ENCODE measurements around the gene SLC25A19.
"Not testable (repeated sequence)": the region's sequence is repeated elsewhere in the genome, so short reads cannot be mapped to it uniquely, and the experiment has no call there.

Gene SLC25A19

DNA sequence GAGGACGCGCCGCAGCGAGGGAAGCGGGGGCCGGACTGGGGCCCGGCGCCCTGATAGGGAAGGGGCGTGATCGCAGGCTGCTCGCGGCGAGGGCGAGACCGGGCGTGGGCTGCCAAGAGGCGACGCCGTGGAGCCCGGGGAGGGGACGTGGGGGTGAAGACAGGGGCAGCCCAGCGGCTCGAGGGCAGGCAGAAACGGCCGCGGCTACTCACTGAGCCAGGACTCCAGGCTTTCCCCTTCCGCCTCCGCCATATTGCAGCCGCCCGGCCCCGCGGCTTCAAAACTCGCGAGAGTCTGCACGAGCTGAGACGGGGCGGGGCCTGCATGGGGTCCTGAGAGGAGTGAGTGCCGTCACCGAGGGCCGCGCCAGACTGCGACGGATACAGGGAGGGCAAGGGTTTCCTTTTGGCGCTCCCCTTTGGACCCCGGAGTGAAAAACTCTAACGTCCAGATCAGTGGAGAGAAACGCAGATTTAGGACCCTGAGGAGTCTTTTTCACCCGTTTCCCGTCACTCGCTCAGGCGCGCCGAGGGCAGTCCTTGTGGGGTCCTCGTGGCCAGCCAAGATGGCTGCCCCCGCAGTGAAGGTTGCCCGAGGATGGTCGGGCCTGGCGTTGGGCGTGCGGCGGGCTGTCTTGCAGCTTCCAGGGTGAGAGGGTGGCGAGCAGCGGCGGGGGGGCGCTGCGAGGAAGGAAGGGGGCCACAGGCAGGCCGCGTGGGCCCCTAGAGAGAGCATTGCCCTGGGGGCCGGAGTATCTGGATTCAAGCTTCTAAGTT is 27.7 kb downstream of the SLC25A19 start, which contains the start of the genes GGA3 and MRPS7:
Gene GGA3 (minus strand): TSS at position 271 of the 776 bp plus-strand sequence. CDS start 19 bp downstream, at position 252.
Gene MRPS7 (plus strand): TSS at position 544 of the 776 bp plus-strand sequence. CDS start 22 bp downstream, at position 566.
- no peaks in the 10 kb centered on the region for H3K9me3 ChIP-seq (ENCODE audit: insufficient read depth, low read depth, low read length)
- H3F3A ChIP-seq (ENCODE audit: low read depth) = no peaks in the 10 kb centered on the region
- peaks cover 13% of the 10 kb centered on the region; the same call in 1 of the 2 replicates for H3K36me3 ChIP-seq (ENCODE audit: insufficient read depth, low read length)
- no peaks in the 10 kb centered on the region for H3K27me3 ChIP-seq (ENCODE audit: insufficient read depth, low read length, poor library complexity, severe bottlenecking)
- peaks cover 13% of the 10 kb centered on the region for H4K20me1 ChIP-seq (ENCODE audit: insufficient read depth, low read length, poor library complexity, severe bottlenecking)
- peak within 1 kb of the TSS; percentile 82 for H2AFZ ChIP-seq (ENCODE audit: low read length)
- H3K79me2 ChIP-seq (ENCODE audit: insufficient read depth, low read length) = peaks cover 53% of the 10 kb centered on the region
- TF ChIP-seq, protein P1, sequence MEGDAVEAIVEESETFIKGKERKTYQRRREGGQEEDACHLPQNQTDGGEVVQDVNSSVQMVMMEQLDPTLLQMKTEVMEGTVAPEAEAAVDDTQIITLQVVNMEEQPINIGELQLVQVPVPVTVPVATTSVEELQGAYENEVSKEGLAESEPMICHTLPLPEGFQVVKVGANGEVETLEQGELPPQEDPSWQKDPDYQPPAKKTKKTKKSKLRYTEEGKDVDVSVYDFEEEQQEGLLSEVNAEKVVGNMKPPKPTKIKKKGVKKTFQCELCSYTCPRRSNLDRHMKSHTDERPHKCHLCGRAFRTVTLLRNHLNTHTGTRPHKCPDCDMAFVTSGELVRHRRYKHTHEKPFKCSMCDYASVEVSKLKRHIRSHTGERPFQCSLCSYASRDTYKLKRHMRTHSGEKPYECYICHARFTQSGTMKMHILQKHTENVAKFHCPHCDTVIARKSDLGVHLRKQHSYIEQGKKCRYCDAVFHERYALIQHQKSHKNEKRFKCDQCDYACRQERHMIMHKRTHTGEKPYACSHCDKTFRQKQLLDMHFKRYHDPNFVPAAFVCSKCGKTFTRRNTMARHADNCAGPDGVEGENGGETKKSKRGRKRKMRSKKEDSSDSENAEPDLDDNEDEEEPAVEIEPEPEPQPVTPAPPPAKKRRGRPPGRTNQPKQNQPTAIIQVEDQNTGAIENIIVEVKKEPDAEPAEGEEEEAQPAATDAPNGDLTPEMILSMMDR (conservative IDR thresholded peaks at IDR 0.05; ENCODE audit: low read length) = no peak
- no peak for TF ChIP-seq EZH2phosphoT487 (IDR thresholded peaks at IDR 0.05; ENCODE audit: borderline replicate concordance)
- peak within 1 kb of the TSS; percentile 94 for H3K9ac ChIP-seq (ENCODE audit: low read depth, low read length, poor library complexity, severe bottlenecking)
- peaks cover 22% of the 10 kb centered on the region for H3K4me1 ChIP-seq (ENCODE audit: insufficient read depth, low read length, poor library complexity, severe bottlenecking)
- H3K4me3 ChIP-seq (ENCODE audit: low read length, poor library complexity, severe bottlenecking) = peak within 1 kb of the TSS; percentile 93
- peak within 1 kb of the TSS; percentile 98 for H3K4me2 ChIP-seq (ENCODE audit: low read depth, low read length, poor library complexity, severe bottlenecking)
- no peaks in the 10 kb centered on the region for H3K9me2 ChIP-seq (replicated peaks; ENCODE audit: low read depth, low read length)

- Histone ChIP-seq H3K9me2 (replicated peaks; ENCODE audit: low read depth, low read length) (no peaks in the 10 kb centered on the region), H4K20me1 (ENCODE audit: insufficient read depth, low read length, poor library complexity, severe bottlenecking) (peaks cover 13% of the 10 kb centered on the region), H3K36me3 (ENCODE audit: insufficient read depth, low read length) (peaks cover 6% of the 10 kb centered on the region; the same call in 1 of the 2 replicates)
Observed at GRCh38 chr17:75260641-75261335, 28.4 kb downstream of the SLC25A19 start.

DNA sequence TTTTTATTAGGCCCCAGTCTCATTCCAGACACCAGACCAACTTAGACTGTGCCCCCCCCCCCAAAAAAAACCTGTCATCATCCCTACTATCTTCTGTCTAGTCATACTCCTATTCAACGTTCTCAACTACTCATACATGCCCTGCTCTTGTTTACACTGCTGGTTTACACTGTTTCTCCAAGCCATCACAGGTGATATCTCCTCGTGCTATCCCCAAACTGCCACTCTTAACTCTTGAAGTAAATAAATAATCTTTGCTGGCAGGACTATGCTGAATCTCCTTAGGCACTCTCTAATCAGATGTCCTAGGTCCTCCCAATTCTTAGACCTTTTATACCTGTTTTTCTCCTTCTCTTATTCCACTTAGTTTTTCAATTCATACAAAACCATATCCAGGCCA is 32.0 kb downstream of the SLC25A19 start:
- H3K4me3 ChIP-seq (ENCODE audit: low read length, poor library complexity, severe bottlenecking); H3K36me3 ChIP-seq (ENCODE audit: insufficient read depth, low read length); H2AFZ ChIP-seq (ENCODE audit: low read length); H3K9me2 ChIP-seq (replicated peaks; ENCODE audit: low read depth, low read length); H3K4me2 ChIP-seq (ENCODE audit: low read depth, low read length, poor library complexity, severe bottlenecking); H3K9ac ChIP-seq (ENCODE audit: low read depth, low read length, poor library complexity, severe bottlenecking); H3F3A ChIP-seq (ENCODE audit: low read depth); H3K27me3 ChIP-seq (ENCODE audit: insufficient read depth, low read length, poor library complexity, severe bottlenecking); H3K9me3 ChIP-seq (ENCODE audit: insufficient read depth, low read depth, low read length): not testable (repeated sequence)
- Histone ChIP-seq H3K4me1 (ENCODE audit: insufficient read depth, low read length, poor library complexity, severe bottlenecking) (peaks cover 13% of the 10 kb centered on the region), H4K20me1 (ENCODE audit: insufficient read depth, low read length, poor library complexity, severe bottlenecking) (peaks cover 13% of the 10 kb centered on the region), H3K79me2 (ENCODE audit: insufficient read depth, low read length) (peaks cover 40% of the 10 kb centered on the region)

More at GRCh38 chr17:75260641-75261335, 28.4 kb downstream of the SLC25A19 start:
- TF ChIP-seq, protein P1 (conservative IDR thresholded peaks at IDR 0.05; ENCODE audit: low read length) = 0 out of 2 replicates have a peak, but pooled peaks have one; percentile 11
- TF ChIP-seq EZH2phosphoT487 (IDR thresholded peaks at IDR 0.05; ENCODE audit: borderline replicate concordance) = no peak
- H3K4me1 ChIP-seq (ENCODE audit: insufficient read depth, low read length, poor library complexity, severe bottlenecking) = peaks cover 22% of the 10 kb centered on the region
- peak overlapping the region; percentile 98 for H3K4me2 ChIP-seq (ENCODE audit: low read depth, low read length, poor library complexity, severe bottlenecking)
- H3K9me3 ChIP-seq (ENCODE audit: insufficient read depth, low read depth, low read length) = no peaks in the 10 kb centered on the region
- no peaks in the 10 kb centered on the region for H3F3A ChIP-seq (ENCODE audit: low read depth)
- peaks cover 53% of the 10 kb centered on the region for H3K79me2 ChIP-seq (ENCODE audit: insufficient read depth, low read length)
- H3K27me3 ChIP-seq (ENCODE audit: insufficient read depth, low read length, poor library complexity, severe bottlenecking) = no peaks in the 10 kb centered on the region
- H3K4me3 ChIP-seq (ENCODE audit: low read length, poor library complexity, severe bottlenecking) = peak overlapping the region; percentile 93
- H2AFZ ChIP-seq (ENCODE audit: low read length) = peak overlapping the region; percentile 82
- peak overlapping the region; percentile 94 for H3K9ac ChIP-seq (ENCODE audit: low read depth, low read length, poor library complexity, severe bottlenecking)

DNA sequence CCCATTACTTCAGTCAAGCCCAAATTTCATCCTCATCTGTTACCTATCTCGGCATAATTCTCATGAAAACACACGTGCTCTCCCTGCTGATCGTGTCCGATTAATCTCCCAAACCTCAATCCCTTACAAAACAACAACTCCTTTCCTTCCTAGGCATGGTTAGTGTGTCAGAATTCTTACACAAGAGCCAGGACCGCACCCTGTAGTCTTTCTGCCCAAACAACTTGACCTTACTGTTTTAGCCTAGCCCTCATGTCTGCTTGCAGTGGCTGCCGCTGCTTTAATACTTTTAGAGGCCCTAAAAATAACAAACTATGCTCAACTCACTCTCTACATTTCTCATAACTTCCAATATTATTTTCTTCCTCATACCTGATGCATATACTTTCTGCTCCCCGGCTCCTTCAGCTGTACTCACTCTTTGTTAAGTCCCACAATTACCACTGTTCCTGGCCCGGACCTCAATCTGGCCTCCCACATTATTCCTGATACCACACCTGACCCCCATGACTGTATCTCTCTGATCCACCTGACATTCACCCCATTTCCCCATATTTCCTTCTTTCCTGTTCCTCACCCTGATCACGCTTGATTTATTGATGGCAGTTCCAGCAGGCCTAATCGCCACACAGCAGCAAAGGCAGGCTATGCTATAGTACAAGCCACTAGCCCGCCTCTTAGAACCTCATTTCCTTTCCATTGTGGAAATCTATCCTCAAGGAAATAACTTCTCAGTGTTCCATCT is 33.1 kb downstream of the SLC25A19 start:
- Histone ChIP-seq H3K79me2 (ENCODE audit: insufficient read depth, low read length) (peaks cover 38% of the 10 kb centered on the region), H4K20me1 (ENCODE audit: insufficient read depth, low read length, poor library complexity, severe bottlenecking) (peaks cover 12% of the 10 kb centered on the region), H3K4me1 (ENCODE audit: insufficient read depth, low read length, poor library complexity, severe bottlenecking) (peaks cover 13% of the 10 kb centered on the region)
- not testable (repeated sequence) for H3K27me3 ChIP-seq (ENCODE audit: insufficient read depth, low read length, poor library complexity, severe bottlenecking); H2AFZ ChIP-seq (ENCODE audit: low read length); H3K9ac ChIP-seq (ENCODE audit: low read depth, low read length, poor library complexity, severe bottlenecking); H3F3A ChIP-seq (ENCODE audit: low read depth); H3K36me3 ChIP-seq (ENCODE audit: insufficient read depth, low read length); H3K4me3 ChIP-seq (ENCODE audit: low read length, poor library complexity, severe bottlenecking); H3K9me2 ChIP-seq (replicated peaks; ENCODE audit: low read depth, low read length); H3K4me2 ChIP-seq (ENCODE audit: low read depth, low read length, poor library complexity, severe bottlenecking); H3K9me3 ChIP-seq (ENCODE audit: insufficient read depth, low read depth, low read length)

Measured in Loucy (cell line).